ENCODE data around the gene ZNF354C.
A peak's percentile ranks its signal among the peaks of the same experiment; 100 is the strongest.

Gene ZNF354C

DNA sequence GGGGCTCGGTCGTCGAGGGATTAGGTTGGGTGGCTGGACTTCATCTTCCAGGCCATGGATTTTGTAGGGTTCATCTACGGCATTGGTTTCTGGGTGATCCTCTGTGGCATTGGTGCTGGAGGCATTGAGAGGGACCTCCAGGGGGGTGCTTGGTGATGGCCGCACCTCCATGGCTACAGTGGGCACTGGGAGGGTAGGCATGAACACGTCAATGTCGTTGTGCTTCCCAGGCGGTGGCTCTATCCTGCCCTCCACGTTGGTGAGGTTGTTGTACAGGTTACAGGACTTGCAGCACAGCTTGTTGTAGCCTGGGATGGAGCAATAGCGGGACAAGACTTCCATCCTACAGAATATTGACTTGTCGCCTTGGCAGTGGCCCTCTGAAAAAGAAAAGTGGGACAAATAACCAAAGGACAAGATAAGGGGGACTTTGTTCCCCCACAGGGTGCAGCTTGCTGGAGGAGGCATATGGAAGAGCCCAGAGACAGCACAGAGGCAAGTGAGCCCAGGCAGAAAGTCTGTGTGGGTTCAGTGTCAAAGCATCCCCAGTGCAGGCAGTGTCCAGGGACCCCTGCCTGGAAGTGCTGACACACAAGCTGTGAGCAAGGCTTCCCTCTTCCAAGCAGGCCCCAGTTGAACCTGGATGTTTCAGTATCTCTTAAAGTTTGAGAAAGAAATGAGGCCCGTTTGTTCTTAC, 53.9 kb downstream of the ZNF354C start:
- DNase-seq = no peak

DNA sequence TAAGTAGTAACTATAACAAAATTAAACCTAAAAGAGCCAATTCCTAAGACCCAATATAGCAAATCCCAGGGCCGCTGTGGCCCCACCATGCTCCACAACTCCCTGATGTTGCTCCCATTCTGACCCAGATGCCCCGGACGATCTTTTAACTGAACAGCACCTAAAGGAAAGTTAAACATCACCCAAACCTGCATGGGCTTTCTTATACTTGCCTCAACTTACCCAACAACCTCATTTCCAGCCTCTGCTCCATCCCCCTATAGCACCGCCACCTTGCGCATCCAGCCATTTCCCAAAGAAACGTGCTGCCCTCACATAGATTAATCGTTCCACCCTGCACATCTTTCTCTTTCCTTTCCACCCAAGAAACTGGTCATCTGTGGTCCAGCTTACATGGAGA, 54.6 kb downstream of the ZNF354C start:
- no peak for DNase-seq

DNA sequence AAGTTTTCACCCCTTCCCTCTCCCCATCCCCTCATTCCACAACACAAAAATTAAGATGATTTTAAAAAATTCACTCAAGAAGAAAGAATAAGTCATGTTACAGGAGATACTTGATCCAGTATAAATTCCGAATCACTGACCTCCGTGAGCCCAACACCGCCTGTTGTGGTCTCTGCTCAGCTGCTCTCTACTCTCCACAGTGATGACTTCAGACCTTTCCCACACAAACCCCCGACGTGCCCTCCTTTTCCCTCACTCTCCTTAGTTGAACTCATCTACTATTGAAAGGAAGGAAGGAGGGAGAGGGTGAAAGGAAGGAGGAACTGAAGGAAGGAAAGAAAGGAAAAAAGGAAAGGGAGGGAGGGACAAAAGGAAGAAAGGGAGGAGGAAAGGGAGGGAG, 55.1 kb downstream of the ZNF354C start:
- DNase-seq = no peak

DNA sequence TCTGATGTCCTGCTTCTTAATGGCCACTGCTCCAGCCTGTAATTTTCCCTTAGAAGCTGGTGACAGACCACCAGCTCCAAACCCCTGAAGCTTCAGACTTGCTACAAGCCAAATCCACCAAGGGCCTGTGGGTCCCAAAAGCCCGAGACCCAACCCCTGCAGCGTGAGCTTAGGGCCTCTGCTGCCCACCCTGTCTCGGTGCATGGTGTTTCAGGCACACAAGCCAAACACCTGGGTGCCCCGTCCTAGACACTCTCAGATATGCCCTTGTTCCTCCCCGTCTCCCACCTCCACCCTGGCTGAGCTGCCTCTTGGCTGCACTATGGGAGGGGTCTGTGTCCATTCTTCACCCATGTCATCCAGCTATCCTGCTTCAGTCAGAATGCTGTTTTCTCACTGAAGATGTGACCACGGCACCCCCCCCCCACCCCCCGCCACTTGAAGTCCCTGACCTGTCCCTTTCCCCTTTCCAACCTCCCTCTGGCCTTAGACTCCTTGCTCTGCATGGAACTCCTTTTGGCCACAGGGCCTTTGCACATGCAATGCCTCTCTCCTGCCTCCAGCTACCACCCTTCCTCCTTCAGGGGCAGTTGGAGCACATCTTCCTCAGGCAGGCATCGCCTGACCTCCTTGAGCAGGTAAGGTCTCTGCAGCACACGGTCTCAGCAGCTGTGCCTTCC, 55.8 kb downstream of the ZNF354C start:
- DNase-seq = no peak

DNA sequence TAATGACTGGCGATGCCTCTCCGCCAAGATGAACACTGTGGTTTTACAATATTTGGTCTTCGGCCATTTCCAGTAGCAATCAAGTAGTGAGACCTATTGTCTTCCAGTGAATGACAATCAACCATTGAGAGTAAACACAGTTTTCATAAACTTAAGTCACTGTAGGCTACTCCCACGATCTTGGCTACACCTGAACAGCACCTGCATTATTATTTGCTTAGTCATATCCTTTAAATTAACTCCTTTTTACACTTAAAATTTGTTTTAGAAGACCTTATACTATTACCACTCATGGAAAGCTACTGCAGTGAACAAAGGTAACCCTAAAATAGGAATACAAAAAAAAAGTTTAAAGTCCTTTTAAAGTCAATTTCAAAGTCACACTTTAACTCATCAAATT, 58.2 kb downstream of the ZNF354C start:
- no peak for DNase-seq

DNA sequence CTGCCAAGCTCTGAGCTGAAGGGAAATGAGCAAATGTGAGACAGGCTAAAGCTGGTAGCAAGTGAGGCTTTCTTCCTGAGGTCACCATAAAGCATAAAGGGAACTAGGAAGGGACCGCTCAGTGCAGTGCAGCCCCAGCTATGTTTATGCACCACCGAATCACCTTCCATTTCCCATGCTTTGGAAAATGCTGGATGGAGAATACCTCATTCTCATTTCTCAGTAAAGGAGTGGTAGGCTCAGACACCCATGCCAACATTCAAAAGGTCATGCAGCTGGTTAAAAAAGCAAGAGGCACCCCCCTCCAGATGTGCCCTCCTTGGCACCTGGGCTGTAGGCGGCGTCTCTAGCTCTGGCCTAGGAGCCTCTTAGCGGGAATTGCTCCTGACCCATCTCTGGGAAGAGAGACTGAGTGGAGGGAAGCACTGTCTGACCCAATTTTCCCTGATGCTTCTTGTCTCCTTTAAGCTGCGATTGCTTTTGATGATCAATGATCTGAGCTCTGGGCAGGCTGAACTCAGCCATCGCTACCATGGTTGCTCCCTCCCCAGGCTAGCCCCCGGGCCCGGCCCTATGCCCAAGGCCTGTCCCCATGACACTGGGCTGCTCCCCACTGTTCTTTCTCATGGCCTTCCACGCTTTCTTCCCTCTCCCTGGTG, 58.7 kb downstream of the ZNF354C start:
- no peak for DNase-seq

DNA sequence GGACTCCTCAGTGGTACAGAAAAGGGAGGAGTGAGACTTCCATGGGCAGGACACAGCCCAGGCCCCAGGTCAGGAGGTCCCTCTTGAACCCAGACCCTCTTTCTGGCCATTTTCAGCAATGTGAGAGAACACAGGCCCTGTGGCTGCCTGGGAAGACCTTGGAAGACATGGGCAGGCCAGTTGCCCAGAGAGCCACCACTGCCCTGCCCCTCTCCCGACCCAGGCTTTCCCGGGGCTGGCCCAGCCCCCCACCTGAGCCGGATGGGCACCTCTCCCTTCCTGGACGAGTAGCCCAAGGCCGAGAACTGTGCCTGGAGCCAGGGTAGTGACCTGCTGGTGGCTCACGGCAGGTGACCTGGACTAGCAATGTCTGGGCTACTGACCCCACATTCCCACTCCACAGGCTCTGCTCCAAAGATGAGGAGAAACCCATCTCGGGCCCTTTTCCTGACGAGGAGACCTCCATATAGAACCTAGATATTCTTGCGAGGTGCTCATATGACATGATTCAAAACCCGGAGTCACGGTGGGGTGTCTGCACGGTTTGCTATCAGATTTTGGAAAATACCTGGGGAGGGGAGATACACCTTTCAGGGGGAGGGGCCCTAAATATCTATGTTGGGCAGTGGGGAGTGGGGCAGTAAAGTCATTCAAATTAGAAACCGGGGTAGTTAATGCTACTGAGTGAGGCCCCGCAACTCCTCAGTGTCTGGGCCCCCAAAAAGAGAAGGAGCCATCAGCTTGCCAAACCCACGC, 59.4 kb downstream of the ZNF354C start:
- DNase-seq = no peak

DNA sequence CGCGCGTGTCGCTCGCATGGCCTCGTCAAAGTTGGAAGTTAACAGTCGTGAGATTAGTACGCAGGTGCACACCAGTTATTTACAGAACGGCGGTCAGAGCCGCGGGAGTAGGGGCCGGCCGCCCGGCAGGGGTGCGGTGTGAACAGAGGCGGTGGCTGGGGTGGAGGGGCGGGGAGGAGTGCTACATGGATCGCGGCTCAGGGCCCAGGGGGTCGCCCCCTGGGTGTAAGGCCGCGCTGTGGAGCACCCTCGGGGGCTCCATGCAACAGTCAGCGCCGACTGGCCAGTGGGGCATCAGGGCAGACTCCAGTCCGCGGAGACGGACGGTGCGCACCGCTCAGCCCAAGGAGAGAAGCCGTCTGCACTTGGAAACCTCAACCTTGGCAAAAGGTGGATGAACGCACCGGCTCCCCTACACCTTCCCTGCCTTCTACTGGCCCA, 60.3 kb downstream of the ZNF354C start:
- DNase-seq = no peak

DNA sequence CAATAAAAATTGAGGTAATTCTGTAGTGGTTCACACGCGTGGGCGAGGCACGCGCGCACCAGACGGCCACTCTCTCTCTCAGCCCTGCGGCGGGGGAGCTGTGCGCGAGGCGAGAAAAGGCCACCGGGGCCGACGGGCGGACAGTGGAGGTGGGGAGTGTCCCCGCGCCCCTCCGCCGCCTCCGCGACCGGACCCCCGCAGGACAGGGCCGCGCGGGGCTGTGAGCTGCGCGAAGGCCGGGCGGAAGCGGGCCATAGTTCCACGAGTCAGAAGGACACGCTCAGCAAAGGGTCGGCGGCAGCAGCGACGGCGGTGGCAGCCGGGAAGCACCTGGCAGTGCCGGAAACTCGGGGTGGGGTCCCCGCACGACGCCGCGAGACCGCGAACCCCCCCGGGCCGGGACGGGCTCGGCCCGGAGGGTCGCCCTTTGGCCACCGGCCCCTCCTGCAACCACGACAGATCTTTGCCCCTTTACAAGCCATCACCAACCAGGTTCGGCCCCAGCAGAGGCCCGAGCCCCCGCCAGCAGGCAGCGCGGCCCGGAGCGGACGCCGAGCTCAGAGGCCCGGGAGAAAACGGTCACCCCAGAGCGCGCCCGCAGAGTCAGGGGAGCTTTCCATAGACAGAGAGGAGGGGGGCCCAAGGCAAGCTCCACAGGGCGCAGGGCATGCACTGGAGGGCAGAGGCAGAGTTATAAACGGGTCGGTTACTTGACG, 60.9 kb downstream of the ZNF354C start:
- no peak for DNase-seq

DNA sequence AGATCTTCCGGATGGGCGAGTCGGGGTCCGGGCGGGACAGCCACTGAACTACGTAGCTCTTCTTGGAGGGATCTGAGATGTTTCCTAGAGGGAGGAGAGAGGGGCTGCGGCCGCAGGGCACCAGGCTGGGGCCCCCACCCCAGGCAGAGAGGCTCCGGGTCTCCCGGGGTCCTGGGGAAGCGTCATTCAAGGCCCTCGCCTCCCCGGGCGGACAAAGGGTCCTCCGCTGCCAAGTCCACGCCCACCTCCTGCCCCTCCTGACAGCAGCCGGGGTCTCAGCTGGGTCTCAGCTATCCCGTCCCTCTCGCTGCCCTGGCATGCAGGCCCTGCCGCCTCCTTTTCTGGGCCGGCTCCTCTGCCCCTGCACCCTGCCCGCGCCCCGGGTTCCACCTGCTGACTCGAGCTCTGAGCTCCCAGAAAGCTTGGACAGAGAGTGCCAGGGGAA, 61.5 kb downstream of the ZNF354C start:
- DNase-seq = no peak

DNA sequence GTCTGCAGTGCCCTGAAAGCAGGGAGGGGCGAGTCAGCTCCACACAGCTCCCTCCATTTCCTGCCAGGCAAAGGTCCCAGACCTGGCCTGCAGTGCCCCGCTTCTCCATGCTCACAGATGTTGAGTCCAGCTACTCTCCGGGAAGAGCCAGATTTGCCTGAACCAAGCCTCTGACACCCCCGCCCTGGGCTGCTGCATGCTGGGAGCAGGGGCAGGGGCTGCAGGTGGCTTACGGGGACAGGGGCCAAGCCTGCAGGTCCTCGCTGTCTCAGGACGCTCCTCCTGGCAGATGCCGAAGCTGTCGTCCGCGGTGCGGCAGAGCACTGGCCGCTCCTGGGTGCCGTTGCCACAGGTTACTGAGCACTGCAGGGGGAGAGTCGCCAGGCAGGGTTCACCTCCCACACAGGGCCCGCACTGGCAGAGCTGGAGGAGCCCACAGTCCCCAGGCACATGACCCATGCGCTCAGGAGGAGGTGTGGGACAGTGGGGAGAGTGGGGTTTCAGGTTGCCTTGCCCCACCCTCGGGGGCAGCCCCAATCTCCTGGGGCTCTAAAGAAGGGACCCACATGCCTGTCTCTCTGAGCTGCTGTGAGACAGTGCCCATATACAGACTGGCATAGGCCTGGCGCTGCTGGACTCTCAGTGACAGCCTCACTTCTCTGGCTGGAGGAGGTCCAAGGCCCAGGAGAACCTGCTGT, 62.4 kb downstream of the ZNF354C start:
- DNase-seq = no peak

DNA sequence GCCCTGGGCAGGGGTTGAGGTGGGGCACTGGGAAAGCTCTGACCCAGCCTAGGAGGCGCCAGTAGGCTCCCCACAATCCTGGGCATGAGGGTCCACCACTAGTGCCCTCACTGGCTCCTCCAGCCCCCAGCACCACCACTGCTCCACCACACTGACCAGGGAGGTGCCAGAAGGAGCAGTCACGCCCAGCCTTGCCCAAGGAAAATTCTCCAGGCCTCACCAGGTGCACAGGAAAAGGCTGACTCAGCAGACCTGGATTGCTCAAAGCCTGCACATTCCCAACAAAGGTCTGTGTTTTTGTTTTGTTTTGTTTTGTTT, 62.9 kb downstream of the ZNF354C start:
- no peak for DNase-seq

DNA sequence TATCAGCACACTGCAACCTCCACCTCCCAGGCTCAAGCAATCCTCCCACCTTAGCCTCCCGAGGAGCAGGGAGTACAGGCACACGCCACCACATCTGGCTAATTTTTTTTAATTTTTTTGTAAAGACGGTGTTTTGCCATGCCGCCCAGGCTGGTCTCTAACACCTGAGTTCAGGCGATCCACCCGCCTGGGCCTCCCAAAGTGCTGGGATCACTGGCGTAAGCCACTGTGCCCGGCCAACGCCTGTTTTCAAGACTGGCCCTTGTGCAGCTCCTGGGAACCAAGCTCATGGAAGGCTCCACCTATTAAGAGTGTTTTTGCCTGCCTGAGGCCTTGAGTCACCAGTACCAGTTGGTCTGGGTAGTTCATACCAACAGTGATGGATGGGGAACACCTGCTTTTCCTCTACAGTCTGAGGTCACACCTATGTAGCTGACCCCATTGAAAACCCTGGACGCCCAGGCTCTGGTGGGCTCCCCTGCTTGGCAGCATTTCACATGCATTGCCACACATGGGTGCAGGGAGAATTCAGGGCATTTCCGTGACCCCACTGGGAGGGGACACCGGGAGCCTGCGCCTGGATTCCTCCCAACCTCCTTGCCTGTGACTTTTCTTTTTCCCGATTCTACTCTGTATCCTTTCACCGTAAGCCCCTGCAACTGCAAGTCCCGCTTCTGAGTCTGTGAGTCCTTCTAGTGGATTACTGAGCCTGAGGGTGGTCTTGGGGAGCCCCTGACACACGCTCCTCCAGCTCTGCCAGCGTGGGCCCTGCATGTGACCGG, 63.5 kb downstream of the ZNF354C start:
- peak; percentile 1 for DNase-seq

DNA sequence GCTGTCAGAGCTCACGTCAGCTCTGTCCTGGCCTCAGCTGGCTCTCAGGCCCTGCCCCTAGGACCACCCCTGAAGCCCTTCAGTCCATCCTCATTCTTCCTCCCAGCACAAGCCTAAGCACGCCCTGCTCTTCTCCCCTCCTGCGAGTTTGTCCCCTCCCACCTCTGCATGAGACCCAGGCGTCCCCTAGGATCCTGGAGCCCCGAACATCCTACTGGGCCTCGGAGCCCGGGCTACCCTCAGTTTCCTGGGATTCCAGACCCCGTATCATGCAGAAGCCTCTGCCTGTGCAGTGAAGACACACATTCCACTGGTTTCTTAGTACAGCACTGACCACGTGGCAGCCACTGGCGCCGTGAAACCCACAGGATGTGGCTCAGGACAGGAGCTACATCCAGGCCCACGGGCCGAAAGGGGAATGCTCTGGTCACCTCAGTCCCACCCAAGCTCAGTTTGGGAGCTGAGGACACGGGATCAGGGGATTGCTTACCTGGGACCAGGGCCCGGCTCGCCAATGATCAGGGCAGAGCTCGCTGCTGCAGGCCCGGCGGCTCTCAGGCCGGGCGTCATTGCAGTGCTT, 64.2 kb downstream of the ZNF354C start:
- peak; percentile 1 for DNase-seq

DNA sequence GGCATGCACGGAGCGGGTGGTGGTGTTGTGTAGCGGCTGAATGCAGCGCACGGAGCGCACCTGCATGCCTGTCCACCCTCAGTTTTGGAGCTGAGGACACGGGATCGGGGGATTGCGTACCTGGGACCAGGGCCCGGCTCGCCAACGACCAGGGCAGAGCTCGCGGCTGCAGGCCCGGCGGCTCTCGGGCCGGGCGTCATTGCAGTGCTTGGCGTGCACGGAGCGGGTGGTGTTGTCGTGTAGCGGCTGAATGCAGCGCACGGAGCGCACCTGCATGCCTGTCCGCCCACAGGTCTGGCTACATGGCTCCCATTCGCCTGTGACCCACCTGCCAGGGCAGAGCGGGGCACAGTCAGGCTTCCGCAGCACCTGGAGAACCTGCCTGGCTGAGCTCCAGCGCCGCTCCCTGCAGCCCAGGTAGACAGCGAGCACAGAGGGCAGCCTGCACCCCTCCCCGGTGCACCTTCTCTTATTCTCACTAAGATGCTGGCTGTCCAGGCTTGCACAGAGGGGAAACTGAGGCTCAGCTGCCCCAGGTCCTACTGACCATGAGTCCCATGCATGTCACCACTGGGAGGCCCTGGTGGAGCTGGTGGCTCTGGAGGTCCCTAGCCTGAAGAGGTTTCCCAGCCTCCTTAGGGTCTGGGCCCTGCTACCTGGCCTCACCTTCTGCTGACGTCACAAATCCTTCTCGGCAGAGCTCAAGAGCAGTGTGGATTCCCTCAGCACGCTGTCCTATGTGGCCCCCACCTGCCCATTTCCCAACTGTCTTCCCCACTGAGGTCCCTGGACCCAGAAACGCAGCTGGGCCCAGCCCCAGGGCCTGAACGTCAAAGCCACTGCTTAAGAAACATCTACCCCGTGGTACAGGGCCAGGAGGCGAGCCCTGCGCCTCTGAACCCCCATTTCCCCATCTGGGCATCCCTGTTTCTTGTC, 64.9 kb downstream of the ZNF354C start:
- DNase-seq = peak; percentile 2

DNA sequence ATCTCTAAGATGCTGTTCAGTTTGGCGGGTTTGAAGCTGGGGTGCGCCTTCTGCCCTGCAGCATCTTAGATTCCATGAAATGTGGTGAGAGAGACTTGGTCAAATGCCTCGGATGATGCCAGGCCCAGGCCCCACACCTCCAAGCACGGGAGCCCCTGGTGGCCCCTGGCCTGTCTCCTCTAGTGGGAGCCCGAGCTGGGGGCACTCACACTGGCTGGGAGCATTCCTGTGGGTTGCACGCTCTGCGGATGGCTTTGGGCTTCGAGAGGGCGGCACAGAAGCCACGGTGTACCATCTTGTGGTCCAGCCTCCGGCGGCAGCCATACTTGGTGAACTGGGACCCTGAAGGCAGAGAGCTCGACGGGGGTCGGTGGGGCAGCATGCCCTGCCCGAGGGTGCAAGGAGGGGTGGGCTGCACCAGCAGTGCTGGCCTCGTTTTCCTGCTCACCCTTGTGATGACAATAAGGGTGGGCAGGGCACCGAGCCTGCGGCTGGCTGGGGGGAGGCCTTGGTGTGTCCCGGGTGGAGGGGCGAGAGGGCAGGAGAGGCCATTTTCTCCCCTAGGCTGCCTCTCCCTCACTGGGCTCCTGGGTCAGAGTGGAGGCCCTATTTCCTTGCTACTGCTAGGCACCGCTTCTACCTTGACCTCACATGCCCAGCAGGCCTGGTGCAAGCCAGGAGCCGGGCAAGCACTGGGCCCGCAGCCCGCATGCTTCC, 65.8 kb downstream of the ZNF354C start:
- peak; percentile 0 for DNase-seq

DNA sequence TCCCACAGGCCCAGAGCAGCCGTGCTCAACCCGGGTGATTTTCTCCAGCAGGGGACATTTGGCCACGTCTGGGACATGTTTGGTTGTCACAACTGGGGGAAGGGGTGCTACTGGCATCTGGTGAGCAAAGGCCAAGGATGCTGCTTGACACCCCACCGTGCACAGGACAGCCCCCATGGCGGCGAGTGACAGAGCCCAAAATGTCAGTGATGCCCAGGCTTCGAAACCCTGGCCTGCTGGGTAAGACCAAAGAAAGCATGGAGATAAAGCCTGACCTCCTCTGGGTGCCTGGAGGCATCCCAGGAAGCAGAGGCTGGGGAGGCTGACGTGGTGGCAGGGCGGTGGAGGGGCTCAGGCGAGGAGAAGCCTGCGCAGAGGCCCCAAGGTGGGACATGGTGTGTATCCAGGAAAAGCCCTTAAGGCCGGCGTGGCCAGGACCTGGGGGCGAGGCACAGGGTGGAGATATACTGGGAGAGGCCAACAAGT, 66.4 kb downstream of the ZNF354C start:
- DNase-seq = peak; percentile 0

DNA sequence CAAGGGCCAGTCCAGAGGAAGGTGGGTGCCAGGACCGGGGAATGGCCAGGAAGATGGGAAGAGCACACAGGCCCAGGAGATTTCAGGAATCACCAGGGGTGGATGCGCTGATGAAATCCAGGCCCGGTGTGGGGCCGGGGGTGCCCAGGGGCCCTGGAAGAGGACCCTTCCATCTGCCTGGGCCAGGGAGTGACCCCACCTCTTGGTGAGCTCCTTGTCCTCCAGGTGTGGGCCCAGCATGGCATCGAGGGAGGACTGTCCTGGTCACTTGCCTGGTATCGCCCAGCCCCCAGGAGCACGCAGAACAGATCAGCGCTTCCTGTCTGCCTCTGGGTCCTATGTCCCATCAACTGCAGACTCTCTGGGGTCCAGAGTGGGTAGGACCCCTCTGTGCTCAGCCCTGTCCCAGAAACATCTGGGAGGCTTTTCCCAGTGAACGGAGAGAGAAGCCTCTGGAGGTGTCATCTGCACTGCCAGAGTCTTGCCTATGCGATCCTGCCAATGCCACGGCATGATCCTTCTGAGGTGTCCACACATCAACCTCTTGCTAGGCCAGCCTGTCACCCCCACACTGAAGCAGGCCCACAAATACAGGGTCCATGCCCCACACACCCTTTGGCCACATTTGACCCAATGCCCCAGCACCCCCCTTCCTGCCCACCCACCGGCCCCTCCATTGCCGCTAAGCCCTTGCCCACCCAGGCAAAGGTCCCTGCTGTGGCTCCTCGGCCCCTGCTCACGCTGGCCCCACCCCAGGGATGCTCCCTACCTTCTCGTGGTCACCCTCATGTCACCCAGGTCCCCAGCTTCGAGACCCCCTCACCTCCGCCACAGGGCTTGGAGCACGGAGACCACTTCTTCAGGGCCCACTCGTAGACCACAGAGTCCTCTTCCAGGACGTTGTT, 67.2 kb downstream of the ZNF354C start:
- DNase-seq = peak; percentile 1

Data from activated gamma-delta T cell treated with Interleukin-2 at 50 U/mL for 16 hours (primary cell).